ENCODE measurements around the gene MOCS3.

Gene MOCS3, protein sequence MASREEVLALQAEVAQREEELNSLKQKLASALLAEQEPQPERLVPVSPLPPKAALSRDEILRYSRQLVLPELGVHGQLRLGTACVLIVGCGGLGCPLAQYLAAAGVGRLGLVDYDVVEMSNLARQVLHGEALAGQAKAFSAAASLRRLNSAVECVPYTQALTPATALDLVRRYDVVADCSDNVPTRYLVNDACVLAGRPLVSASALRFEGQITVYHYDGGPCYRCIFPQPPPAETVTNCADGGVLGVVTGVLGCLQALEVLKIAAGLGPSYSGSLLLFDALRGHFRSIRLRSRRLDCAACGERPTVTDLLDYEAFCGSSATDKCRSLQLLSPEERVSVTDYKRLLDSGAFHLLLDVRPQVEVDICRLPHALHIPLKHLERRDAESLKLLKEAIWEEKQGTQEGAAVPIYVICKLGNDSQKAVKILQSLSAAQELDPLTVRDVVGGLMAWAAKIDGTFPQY
- total RNA-seq = 3.6 to 14.4 (median 11.2) reads per million in 18 experiments

DNA sequence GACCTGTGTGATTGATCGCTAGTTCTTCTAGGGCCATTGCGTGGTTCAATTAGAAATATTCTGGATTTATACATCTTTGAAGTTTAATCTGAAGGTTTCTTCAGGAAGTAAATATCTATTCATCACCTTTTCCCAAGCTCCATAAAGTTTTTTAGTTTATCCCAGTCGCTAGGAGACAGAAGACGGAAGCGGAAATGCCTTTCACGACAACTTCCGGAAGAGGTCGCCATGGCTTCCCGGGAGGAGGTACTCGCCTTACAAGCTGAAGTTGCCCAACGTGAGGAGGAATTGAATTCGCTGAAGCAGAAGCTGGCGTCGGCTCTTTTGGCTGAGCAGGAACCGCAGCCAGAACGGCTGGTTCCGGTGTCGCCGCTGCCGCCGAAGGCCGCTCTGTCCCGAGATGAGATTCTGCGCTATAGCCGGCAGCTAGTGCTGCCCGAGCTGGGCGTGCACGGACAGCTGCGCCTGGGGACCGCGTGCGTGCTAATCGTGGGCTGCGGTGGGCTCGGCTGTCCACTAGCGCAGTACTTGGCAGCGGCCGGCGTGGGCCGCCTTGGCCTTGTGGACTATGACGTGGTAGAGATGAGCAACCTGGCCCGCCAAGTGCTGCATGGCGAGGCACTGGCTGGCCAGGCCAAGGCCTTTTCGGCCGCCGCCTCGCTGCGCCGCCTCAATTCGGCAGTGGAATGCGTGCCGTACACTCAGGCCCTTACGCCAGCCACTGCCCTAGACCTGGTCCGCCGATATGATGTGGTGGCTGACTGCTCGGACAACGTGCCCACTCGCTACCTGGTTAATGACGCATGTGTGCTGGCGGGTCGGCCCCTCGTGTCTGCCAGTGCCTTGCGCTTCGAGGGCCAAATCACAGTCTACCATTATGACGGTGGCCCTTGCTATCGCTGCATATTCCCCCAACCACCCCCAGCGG is at the start of gene MOCS3:
Gene MOCS3, plus strand, starts transcription at position 204 of the 928 bp plus-strand sequence. Its CDS starts 25 bp downstream, at position 229.
- DNase-seq = peak; percentile 96 to 97

DNA sequence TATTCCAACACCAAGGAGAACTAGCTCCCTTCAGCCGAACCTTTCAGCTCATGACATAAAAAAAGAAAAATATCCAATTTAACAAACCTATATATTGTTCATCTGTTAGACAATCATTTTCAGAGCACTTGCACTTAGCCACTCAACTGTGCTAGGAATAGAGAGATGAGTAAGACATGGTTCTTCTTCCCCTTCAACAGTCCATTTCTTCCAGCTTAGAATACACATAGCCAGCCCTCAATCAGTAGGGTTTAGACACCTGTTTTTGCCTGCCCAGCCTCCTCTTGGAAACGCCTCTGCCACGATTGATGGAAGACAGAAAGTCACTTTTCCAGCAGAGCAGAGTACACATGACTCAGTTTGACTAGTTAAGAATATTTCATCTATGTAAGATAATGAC is 49.2 kb upstream of the MOCS3 start:
- DNase-seq = no peak

DNA sequence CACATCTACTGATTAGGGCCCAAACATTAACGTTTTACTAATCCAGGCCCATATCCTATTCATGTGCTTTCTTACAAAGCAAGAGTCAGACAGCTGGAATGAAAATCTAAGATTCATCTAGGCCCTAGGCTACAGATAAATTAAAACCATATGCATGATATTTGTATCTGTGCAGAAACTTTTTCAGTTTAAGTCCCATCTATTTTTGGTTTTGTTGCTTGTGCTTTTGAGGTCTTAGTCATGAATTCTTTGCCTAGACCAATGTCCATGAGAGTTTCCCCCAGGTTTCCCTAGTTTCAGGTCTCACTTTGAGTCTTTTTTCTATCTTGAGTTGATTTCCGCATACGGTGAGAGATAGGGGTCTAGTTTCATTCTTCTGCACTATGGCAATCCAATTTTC is 47.6 kb upstream of the MOCS3 start:
- DNase-seq = no peak

DNA sequence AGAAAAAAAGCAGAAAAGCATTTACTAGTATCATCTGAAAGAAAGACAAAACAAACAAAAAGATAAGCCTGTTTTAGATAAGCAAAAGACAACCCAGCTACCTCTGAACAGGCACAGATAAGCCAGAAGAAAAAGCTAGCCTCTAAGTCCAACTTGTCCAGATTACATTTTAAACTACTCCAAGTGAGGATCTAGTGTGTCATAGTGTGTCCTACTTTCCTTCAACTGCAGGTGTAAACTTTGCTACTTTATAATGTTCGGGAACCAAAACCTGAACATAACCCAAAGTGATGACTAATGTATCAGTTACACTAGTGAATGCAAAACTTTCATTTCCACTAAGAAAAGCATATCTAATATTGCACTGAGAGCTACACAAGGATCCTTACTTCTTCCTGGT is 46.9 kb upstream of the MOCS3 start:
- DNase-seq = no peak

DNA sequence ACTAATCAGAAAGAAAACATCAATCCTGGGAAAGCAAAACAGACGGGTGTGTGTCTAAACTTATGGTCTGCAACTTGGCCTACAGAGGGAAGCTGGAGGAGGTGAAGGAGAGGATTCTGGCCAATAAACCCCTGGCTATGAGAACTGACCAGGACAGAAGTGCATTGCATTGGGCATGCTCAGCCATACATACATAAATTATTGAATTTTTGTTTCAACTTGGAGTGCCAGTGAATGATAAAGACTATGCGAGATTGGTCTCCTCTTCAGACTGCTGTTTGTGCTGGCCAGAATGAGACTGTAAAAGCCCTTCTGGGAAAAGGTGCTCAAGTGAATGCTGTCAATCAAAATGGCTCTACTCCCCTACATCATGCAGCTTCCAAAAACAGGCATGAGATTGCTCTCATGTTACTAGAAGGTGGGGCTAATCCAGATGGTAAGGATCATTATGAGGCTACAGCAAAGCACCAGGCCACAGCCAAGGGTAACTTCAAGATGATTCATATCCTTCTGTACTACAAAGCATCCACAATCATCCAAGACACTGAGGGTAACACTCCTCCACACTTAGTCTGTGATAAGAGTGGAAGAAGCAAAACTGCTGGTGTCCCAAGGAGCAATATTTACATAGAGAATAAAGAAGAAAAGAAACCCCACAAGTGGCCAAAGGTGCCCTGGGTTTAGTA is 44.8 kb upstream of the MOCS3 start:
- no peak for DNase-seq

DNA sequence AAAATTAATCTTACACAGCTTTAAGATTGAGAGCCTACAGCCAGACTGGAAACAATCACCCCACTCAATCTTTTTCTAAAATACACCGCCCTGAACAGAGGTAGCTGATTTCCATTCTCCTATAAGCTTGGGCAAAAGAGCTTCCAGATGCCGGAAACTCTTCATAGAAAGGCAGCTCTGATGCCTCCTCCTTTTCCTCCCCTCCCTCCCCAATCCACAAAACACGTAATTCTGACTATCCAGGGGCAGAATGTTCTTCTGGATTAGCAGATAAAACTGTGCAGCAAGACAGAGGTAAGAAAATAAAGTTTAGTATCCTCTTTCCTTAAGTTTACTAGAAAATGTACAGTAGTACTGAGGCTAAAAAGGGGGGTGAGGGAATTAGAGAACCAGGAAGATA is 43.2 kb upstream of the MOCS3 start:
- DNase-seq = no peak

DNA sequence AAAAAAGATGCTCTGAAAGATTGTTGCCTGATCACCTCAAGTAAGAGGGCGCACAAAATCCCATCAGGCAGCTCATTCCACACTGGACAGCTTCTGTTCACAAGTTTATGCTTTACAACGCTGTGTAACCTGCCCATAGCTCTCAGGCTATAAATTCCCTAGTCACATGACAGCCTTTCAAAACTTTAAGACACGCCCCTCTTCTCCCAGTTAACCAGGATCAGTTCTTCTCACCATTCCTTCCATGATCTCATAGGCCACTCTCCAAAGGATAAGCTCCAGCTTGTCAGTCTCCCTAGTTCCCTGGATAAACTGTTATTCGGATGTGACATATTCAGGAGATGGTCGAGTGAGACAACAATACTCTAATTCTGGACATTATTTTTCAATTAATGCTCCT is 42.4 kb upstream of the MOCS3 start:
- DNase-seq = no peak

DNA sequence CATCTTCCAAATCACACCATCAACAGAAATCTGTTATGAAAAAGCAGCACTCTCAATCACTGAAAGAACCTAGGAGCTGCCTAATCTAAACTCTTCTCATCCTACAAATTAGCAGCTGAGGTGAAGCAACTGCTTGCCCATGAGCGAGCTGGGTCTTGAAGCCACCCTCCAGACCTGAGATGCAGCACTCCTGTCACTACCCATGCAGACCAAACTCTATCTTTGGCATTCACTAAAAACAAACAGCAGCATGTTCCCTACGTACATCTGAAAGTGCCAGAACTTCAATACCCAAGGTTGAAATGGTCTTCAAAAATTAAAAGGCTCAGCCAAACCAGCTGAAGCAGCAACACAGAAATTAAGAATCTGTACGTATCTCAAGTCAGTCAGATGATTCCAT is 41.7 kb upstream of the MOCS3 start:
- DNase-seq = no peak

DNA sequence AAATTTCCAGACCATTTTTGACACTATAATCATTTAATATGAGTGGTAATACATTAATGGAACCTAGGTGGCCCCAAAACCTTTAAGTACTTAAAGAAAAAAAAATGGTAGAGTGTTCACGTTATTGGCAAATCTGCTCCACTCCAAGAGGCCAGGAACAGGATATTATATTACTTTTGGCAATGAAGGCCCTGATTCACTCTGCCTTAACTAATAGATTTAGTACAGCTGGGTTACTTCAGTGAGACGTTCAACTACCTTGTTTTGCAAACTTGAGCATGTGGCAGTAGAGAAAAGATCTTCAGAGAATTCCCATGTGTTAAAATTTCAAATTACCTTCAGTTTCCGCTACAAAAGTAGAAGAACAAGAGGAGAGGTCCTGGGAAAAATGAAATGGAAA is 40.2 kb upstream of the MOCS3 start:
- no peak for DNase-seq

DNA sequence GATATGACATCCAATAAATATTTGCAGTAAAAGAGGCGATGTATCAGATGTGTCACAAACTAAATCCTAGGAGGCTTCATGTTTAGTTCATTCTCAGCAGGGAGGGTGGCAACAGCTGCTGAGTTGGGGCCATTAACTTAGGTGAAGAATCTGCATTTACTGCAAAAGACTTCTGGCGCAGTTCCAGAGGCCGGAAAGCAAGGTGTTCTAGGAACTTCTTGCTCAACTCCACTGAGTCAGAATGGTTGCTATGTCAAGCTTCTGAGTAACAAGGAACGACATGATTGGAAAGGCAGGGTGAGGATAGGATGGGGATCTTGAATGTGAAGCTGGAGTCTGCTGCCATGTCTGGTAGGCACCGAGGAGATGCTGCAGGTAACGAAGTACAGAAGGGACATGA is 39.1 kb upstream of the MOCS3 start:
- DNase-seq = no peak

DNA sequence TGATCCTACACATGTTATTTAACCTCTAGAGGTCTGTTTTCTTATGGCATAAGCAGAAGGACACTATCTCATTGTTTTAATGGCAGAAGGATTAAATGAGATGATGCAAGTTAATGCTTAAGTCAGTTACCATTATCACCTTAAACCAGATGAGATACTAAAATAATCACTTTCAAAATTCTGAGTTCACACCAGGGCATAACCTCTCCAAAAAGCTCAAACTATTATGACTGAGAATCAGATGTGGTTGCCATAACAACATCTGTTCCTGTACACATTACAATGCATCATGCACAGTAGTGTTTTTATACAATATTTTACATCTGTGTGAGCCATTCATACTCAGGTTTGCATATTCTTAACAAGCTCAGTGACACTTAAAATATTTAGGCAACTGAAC is 37.6 kb upstream of the MOCS3 start:
- no peak for DNase-seq

DNA sequence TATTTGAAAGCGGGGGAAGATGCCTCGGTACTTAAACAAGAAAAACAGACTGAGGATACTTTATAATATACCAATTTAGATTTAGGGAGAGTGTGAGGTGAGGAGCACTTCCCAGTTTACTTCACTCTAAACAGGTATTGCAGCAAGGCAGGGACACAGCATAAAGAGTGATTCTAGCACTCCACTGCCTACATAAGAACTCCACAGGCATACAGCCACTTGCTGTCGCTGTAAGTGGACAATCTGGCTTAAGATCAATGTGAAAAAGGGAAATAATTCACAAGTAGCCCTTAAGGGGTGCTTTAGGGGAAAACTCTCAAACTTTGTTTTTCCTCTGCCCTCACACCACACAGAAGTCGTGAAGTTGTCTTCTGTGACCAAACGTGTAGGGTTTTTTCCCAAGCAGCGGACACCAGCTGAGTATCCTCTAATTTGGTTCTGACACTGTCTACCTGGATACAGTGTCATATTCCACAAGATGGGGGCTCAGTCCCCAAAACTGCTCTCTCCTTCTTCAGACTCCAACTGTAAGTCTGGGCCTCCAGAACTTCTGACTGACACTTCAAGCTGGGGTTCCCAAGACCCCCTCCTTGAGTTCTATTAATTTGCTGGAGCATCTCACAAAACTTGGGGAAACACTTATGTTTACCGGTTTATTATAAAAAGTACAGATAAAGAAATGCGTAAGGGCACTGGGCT is 36.7 kb upstream of the MOCS3 start:
- DNase-seq = no peak

DNA sequence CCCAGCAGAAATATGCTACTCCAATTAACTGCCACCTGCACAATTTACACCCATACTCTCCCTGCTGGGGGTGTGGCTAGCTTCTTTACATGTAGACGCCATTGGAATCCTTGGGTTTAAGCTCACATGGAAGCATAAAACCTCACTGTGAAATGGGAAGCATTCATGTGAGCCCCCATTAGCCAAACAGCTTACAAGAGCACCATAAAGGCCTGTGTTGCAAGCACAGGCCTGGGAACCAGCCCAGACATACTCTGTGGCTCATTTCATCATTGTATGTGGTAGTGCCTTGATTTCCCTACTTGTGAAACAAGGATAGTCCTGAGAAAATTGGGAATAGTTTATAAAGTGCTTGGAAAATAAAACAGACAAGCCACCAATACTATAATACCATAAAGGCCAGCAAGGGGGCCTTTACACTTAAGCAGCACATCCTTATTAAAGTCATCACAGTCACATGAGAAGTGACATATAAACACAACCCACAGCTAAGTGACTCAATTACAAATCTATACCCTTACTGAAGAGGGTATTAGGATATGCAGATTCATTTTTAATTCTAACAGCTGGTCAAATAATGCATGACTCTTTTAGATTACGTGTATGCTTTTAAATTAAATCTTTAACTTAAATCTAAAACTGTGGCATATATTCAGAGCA is 34.2 kb upstream of the MOCS3 start:
- DNase-seq = peak in 1 of 2 donors; percentile 29

DNA sequence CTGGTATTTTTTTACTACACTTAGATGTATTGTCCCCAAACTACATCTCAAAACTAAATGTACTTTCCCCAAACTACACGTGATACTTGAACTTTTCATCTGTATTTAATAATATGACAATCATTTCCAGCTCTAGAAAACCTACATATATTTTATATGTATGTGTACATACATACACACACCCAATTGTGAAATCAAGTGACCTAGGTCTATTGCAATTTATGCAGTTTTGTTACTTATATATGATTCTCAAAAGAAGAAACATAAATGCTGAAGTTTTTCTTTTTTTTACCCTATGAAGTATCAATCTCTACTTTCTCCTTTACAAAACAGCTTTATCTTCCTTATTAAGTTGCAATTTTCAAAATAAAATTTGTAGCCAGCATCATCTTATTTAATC is 32.1 kb upstream of the MOCS3 start:
- DNase-seq = peak in 1 of 2 donors; percentile 39

DNA sequence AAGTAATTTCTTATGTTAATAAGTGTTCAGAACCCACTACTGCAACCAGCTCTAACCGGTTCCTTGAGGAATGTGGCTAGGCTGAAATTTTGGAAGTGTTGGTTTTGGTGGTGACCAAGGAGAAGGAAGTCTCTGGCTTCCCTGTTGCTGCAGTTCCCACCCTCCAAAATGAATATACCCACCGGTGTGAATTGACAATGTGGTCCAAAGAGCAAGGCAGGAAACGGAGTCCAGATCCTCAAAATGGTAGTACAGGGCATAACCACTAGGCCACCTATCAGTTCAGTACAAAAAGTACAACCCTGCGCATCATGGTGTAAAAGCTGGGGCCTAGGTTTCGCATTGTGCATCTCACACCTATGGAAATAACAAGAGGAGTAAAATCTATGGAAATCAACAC is 30.1 kb upstream of the MOCS3 start:
- DNase-seq = no peak

DNA sequence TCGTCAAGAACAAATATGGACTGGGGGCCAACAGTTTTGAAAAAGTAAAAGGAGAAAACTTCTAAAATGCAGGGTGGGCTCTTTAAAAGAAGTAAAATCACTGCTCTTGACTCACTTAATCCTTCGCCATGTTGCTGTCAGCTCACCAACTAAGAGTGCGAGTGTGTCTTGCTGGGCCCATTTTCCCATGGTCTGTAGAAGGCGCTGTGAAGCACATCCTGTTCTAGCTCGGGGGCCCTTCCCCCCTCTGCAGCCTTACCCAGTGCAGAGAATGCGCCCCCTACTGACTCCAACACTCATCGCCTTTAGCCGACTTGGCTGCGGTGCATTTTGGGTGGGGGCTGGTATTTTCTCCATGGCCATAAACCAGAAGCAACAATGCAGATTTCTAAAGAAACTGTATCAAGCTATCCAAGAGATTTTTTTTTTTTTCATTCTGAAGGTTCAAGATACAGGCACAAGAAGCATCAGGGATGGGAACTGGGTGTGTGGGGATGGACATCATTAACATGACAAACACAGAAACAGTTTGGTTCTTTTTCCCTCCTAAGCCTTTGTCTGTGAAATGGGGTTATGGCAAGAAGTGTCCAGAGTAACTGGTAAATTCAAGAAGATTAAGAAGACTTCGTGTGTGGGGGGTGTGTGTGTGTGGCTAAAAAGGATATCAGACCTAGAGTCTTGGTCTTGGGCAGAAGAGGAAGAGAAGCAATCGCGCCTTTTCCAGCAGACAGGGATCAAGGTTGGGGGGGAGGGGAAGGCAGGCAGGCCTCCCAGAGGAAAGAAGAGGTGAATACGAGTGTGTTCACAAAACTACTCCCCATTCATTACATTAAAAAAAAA is 29.1 kb upstream of the MOCS3 start:
- peak; percentile 95 for DNase-seq

DNA sequence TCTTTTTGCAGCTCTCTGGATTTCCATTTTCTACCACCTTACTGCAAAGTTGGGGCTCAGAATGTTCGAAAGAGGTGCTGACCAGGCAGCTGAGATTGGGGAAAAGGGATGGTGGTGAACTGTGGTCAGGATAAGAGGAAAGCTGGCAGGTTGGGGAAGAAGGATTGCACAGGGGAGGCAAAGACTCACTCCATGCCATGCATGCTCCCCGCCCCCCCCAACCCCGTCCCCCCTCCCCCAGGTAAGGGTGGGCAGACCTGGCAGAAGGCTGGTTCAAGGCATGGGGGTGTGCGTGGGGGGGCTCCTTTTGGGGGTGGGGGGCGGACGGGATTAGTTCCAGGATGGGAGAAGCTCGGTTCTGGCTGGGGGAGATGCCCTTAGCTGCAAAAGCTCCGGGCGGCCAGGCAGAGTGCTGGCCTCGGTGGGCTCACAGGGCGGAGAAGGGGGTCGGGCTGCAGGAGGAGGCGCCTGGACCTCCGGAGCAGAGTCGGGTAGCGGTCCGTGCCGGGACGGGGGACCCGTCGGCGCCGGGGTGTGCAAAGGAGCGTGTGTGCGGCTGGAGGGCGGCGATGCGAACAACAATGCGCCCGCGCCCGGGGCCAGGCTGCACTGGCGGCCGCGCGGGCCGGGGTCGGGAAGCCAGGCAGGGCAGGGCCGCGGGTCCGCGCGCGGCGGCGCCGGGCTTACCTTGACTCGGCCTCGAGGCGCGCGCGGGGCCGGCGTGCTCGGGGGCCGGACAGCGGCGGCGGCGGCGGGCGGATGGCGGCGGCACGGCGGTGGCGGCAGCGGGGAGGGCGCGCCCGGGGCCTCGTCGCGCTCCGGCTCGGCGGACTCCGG is 28.3 kb upstream of the MOCS3 start:
- DNase-seq = no peak

DNA sequence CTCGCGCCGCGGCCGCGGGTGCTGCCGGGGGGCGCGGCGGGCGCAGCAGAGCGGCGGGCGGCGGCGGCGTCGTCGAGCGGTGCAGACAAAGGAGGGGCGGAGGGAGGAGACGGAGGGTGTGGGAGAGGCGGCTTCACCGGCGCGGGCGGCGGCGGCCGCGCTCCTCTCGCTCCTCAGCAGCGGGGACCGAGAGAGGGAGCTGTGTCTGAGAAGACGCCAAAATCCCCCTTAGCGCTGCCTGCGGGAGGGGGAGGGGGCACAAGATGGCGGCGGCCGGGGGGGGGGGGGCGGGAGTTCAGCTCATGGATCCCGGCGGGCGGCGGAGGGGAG is 27.7 kb upstream of the MOCS3 start:
- no peak for DNase-seq

DNA sequence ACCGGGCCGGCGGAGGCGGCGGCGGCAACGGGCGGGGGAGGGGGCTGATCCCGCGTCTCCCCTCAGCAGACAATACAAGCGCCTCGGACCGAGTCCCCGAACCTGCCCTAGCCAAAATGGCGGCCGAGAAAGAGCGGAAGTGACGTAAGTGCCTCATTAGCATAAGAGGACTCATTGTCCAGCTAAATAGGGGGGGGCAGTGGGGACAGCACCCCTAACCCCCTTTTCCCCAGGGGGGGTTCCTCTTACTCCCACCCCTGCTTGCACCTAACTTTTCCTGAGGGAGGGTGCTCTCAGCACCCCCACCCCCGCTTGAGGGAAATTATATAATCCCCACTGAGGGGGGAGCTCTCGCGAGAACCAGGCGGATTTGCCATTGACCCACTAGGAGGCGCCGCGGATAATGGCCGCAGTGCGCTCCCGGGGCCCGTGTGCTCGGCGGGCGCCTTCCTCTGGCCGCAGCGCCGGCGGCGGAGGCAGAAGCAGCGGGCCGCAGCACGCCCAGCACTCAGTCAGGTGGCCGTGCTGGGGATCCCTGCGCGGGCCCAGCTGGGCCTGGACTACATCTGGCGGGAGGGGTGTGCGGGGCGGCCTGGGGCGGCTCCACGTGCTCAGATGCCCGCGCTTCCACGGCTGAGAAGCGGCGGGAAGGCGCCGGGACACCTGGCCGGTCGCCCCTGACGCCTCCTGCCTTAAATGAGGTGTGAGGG is 27.2 kb upstream of the MOCS3 start, which contains the start of gene ADNP:
Gene ADNP, minus strand, starts transcription at position 132 of the 710 bp plus-strand sequence. CDS start 27,441 bp downstream, outside the sequence.
- DNase-seq = peak; percentile 92 to 95
